Stimulated activated naive CD8-positive, alpha-beta T cell treated with anti-CD3 and anti-CD28 coated beads, Interleukin-15, Interleukin-2, amounts not matched to agents 100 ng/mL and 50 ng/mL, for 24 hours (primary cell): Measurements from ENCODE around the gene APOBEC3B.
"Not testable (repeated sequence)": the region's sequence is repeated elsewhere in the genome, so short reads cannot be mapped to it uniquely, and the experiment has no call there.

Experiments
- H3K27ac Mint-ChIP-seq: one replicate; pipeline ENCODE4 v1.8.0; 2021; ENCODE audit warnings: mild to moderate bottlenecking, mixed read lengths
- H3K27me3 Mint-ChIP-seq: one replicate; pipeline ENCODE4 v1.8.0; 2021; ENCODE audit warnings: mixed read lengths
- H3K36me3 Mint-ChIP-seq: one replicate; pipeline ENCODE4 v1.8.0; 2021; ENCODE audit warnings: low read depth, mixed read lengths
- H3K4me1 Mint-ChIP-seq: one replicate; pipeline ENCODE4 v1.8.0; 2021; ENCODE audit warnings: low read depth, mixed read lengths
- H3K4me3 Mint-ChIP-seq: one replicate; pipeline ENCODE4 v1.8.0; 2021; ENCODE audit warnings: mild to moderate bottlenecking, mixed read lengths
- H3K9me3 Mint-ChIP-seq: one replicate; pipeline ENCODE4 v1.8.0; 2021; ENCODE audit warnings: mixed read lengths

APOBEC3B gene

DNA sequence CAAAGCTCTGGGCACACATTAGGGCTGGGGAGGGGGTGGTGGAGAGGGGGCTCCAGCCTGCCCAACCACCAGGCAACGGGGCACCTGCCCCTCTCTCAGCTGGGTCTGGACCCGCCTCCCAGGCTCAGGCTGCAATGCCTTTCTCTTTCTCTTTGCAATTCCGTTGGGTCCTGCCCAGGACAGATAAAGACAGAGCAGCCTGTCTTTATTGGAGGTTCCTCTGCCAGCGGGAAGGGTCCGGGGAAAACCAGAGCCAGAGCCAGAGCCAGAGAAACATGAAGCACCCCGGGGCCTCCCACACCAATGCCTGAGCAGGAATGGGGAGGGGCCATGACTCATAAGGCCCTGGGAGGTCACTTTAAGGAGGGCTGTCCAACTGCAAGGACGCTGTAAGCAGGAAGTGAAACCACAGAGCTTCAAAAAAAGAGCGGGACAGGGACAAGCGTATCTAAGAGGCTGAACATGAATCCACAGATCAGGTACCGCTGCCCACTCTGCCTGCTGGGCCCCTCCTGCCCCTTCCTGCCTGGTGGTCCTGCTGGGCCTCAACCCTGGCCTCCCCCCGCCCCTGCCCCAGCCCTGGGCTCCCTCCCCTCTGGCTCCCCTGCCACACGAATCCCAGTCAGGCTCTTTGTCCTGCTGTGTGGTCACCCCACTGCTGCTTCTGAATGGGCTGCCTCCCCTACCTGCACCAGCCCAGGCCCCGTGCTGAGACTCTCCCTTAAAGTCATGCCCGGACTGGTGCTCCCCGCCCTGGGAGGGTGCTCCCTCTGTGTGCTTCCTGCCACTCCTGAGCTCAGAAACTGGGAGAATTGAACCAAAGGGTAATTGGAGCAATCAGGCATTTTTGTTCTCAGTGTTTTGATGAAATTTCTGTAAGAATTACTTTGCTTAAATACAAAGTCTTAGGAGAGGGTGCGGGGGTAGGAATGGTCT lies at the start of gene APOBEC3B:
Gene APOBEC3B, plus strand, starts transcription at position 356 of the 936 bp plus-strand sequence. Its CDS starts 107 bp downstream, at position 463.
- Mint-ChIP-seq H3K27me3 (no peaks in the 10 kb centered on the region), H3K27ac (peak within 1 kb of the TSS; percentile 55), H3K9me3 (no peaks in the 10 kb centered on the region), H3K4me1 (peaks cover 43% of the 10 kb centered on the region), H3K4me3 (peak within 1 kb of the TSS; percentile 62), H3K36me3 (peaks cover 4% of the 10 kb centered on the region)

DNA sequence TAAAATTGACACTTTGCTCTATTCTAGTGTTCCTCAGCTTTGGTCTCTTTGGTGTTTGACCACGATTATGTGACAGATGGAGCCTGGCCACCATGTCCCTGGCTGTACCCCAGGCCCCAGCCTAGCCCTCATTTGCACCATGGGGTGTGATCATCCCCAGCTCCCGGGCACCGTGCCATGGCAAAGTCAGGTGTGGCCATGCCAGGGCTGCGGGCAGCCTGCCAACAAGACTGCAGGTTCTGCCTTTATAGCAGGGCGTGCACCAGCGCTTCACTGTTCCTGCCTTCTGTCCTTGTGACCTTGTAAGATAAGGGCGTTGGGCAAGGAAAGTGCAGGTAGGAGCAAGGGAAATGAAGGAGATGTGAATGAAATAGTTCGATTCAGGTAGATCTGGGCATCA lies 47.1 kb upstream of the APOBEC3B start:
- H3K9me3 Mint-ChIP-seq = no peaks in the 10 kb centered on the region
- H3K4me3 Mint-ChIP-seq = no peak overlapping the region
- H3K27me3 Mint-ChIP-seq = peaks cover 51% of the 10 kb centered on the region
- no peak overlapping the region for H3K27ac Mint-ChIP-seq
- H3K36me3 Mint-ChIP-seq = no peaks in the 10 kb centered on the region
- peaks cover 4% of the 10 kb centered on the region for H3K4me1 Mint-ChIP-seq

DNA sequence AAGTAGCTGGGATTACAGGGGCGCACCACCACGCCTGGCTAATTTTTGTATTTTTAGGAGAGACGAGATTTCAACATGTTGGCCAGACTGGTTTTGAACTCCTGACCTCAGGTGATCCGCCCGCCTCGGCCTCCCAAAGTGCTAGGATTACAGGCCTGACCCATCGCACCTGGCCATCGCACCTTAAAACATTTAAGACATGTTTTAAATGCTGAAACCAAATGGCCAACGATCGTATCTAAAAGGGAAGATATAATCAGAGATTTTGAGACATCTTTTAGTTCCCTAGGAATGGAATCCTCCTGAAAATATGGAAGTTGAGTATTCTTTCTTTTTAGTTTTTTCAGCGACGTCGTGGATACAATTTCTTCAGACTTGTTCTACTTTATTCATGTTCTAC lies 46.5 kb upstream of the APOBEC3B start:
- Mint-ChIP-seq H3K4me3 (no peak overlapping the region), H3K27me3 (peaks cover 50% of the 10 kb centered on the region), H3K9me3 (no peaks in the 10 kb centered on the region), H3K36me3 (no peaks in the 10 kb centered on the region), H3K27ac (no peak overlapping the region), H3K4me1 (peaks cover 7% of the 10 kb centered on the region)

DNA sequence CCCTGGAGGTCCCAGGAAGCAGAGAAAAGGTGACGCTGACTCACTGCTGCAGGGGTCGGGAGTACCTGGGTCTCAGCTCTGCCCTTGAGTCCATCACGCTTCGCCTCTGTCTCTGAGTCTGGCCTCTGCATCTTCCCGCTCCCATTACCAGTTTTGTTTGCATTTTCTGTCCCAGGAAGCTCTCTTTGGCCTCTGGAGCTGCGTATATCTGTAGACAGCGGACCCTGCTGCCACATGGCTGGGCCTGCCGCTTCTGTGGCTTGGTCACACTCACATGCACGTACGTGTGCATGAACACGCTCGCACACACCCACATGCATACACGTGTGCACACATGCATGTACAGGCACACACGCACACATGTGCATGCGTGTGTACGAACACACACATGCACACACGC lies 45.6 kb upstream of the APOBEC3B start:
- H3K27me3 Mint-ChIP-seq = peaks cover 46% of the 10 kb centered on the region
- H3K4me1 Mint-ChIP-seq = peaks cover 17% of the 10 kb centered on the region
- no peak overlapping the region for H3K4me3 Mint-ChIP-seq
- H3K27ac Mint-ChIP-seq = no peak overlapping the region
- H3K9me3 Mint-ChIP-seq = no peaks in the 10 kb centered on the region
- no peaks in the 10 kb centered on the region for H3K36me3 Mint-ChIP-seq

DNA sequence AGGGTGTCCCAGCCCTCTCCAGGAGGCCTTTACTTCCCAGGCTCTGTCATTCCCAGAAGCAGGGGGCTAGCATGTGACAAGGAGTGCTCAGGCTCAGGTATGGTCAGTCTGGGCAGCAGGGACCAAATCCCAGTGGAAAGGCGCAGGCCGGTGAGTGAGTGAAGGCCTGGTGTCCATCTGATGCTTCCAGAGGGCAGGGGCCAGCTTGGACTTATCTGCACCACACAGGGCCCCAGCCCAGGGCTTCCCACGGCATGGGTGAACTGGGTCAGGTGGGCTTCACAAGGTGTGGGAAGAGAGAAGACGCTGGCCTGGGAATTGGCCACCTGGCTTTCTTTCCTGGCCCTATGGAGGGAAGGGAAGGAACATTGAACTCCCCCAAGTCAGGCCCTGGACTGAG lies 45.1 kb upstream of the APOBEC3B start:
- Mint-ChIP-seq H3K27me3 (peaks cover 46% of the 10 kb centered on the region), H3K27ac (no peak overlapping the region), H3K4me3 (no peak overlapping the region), H3K4me1 (peaks cover 21% of the 10 kb centered on the region), H3K9me3 (no peaks in the 10 kb centered on the region), H3K36me3 (no peaks in the 10 kb centered on the region)

DNA sequence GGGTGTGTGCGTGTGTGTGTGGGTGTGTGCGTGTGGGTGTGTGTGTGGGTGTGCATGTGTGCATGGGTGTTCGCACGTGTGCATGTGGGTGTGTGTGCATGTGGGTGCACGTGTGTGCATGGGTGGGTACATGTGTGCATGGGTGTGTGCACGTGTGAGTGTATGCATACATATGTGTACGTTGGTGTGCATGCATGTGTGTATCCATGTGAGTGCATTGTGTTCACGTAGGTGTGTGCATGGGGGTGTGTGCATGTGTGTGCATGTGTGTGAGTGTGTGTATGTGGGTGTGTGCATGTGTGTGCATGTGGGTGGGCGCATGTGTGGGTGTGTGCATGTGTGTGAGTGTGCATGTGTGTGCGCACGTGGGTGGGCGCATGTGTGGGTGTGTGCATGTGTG lies 44.6 kb upstream of the APOBEC3B start:
- Mint-ChIP-seq H3K36me3 (no peaks in the 10 kb centered on the region), H3K4me3 (no peak overlapping the region), H3K9me3 (no peaks in the 10 kb centered on the region), H3K27ac (no peak overlapping the region), H3K27me3 (peaks cover 46% of the 10 kb centered on the region), H3K4me1 (peaks cover 26% of the 10 kb centered on the region)

DNA sequence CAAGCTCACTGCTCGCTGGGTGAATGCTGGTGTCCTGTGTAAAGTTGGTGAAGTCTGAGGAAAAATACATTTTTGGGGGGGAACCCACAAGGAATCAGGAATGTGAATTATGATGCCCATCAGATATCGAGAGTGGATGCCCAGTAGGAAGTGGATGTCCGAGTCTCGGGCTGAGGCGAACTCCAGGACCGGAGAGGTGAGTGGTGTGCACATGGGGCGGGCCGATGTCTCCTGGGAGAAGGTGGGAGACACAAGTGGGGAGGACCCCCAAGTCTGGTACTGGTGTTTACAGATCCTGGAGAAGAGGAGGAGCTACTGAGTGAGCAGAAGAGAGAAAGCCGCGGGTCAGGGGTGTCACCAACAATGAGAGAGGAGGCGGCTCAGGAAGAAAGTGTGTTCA lies 43.9 kb upstream of the APOBEC3B start:
- Mint-ChIP-seq H3K36me3 (no peaks in the 10 kb centered on the region), H3K4me1 (peaks cover 33% of the 10 kb centered on the region), H3K27me3 (peaks cover 46% of the 10 kb centered on the region), H3K27ac (no peak overlapping the region), H3K9me3 (no peaks in the 10 kb centered on the region), H3K4me3 (no peak overlapping the region)

DNA sequence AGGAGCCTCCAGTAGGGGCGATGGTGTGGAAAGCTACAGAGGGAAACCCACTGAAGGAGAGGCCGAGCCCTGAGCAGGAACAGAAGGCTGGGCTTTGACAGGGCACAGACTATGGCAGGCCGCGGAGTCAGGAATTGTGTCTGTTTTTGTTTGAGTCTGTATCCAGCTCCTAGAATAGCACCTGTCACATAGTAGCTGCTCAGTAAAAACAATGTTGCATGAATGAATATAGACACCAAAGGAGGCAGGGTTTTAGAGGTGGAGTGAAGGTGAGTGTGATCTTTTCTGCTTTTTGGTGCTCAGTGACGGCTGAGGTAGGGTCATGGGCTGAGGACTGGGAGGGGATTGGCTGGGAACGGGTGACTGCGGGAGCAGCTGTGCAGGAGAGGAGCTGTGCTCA lies 43.2 kb upstream of the APOBEC3B start:
- no peak overlapping the region for H3K27ac Mint-ChIP-seq
- H3K36me3 Mint-ChIP-seq = no peaks in the 10 kb centered on the region
- H3K4me1 Mint-ChIP-seq = peaks cover 40% of the 10 kb centered on the region
- peaks cover 50% of the 10 kb centered on the region for H3K27me3 Mint-ChIP-seq
- no peaks in the 10 kb centered on the region for H3K9me3 Mint-ChIP-seq
- no peak overlapping the region for H3K4me3 Mint-ChIP-seq

DNA sequence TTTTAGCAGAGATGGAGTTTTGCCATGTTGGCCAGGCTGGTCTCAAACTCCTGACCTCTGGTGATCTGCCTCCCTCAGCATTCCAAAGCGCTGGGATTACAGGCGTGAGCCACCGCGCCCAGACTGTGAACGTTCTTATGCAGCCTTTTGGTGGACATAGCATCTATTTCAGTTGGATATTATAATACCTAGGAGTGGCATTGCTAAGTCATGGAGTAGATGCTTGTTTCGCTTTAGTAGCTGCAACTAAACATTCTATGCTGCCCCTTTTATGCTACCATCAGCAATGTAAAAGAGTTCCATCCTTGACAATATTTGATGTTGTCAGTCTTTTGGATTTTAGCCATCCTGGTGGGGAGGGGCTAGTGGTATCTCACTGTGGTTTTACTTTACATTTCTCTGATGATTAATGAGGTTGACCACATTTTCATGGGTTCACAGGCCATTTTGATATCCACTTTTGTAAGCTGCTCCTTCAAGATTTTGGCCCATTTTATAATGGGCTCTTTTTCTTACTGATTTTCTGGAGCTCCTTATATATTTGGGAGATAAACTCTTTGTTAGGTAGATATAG lies 41.2 kb upstream of the APOBEC3B start:
- no peaks in the 10 kb centered on the region for H3K9me3 Mint-ChIP-seq
- H3K4me1 Mint-ChIP-seq = peaks cover 43% of the 10 kb centered on the region
- peak overlapping the region; percentile 85 for H3K27ac Mint-ChIP-seq
- H3K27me3 Mint-ChIP-seq = peaks cover 48% of the 10 kb centered on the region
- H3K36me3 Mint-ChIP-seq = no peaks in the 10 kb centered on the region
- H3K4me3 Mint-ChIP-seq = peak overlapping the region; percentile 58

DNA sequence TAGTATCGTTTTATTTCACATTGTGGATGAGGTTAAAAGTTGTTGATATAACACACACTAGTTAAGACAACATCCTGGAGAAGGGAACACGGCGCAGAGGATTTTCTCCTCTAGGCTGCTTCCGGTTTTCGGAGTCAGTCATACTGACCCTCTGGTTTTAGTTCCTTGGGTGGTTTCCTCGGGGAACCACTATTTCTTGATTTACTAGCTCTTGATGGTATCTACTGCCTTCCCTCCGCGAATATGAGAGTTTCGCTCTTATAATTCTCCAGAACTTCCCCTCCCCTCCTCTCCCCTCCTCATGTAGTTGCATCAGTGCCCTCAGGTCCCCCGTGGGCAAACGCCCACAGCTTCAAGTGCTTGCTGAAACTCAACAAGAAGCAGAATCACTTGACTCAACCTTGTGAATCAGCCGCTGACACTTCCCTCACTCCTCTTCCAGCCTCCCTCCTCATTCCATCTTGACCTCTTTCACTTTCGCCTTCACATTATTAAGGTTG lies 40.6 kb upstream of the APOBEC3B start:
- Mint-ChIP-seq H3K4me3 (peak overlapping the region; percentile 58), H3K27ac (peak overlapping the region; percentile 85), H3K9me3 (no peaks in the 10 kb centered on the region), H3K36me3 (no peaks in the 10 kb centered on the region), H3K27me3 (peaks cover 50% of the 10 kb centered on the region), H3K4me1 (peaks cover 43% of the 10 kb centered on the region)

DNA sequence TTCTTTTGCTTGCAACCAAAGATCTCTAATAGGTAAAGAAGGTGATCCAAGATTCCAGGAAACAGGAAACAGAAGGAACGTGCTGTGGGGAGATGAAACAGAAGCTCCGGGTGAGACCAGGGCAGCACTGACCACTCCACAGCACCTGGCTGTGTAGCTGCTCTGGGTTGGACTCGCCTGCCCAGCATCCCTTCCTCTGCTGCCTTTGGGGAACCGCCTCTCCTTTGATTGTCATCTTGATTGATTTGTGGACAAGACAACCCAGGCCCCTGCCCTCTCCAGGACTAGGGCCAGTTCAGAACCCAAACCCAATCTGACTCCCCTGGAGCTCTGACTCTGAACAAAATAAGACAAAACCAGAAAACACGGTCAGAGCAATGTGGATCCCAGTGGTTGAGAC lies 39.4 kb upstream of the APOBEC3B start:
- Mint-ChIP-seq H3K4me1 (peaks cover 51% of the 10 kb centered on the region), H3K4me3 (no peak overlapping the region), H3K9me3 (no peaks in the 10 kb centered on the region), H3K27me3 (peaks cover 58% of the 10 kb centered on the region), H3K27ac (peak overlapping the region; percentile 85), H3K36me3 (no peaks in the 10 kb centered on the region)

DNA sequence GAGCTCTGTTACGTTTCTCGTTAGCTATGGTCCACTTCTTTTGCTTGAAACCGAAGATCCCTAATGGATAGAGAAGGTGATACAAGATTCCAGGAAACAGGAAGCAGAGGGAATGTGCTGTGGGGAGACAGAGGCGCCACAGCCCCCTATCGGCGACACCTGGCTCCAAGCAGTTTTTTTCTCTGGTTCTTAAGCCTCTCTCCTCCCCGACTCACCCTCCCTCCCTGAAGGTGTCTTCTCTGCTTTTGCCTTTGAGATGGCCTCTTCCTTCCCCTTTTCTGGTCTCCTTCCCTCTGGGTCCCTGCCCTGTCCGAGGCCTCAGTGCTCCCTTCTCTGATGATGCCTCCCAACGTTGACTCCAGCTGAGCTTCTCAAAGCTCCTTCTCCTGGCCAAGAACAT lies 38.9 kb upstream of the APOBEC3B start:
- H3K4me1 Mint-ChIP-seq = peaks cover 56% of the 10 kb centered on the region
- H3K27me3 Mint-ChIP-seq = peaks cover 54% of the 10 kb centered on the region
- peak overlapping the region; percentile 84 for H3K27ac Mint-ChIP-seq
- no peak overlapping the region for H3K4me3 Mint-ChIP-seq
- H3K9me3 Mint-ChIP-seq = no peaks in the 10 kb centered on the region
- H3K36me3 Mint-ChIP-seq = no peaks in the 10 kb centered on the region

DNA sequence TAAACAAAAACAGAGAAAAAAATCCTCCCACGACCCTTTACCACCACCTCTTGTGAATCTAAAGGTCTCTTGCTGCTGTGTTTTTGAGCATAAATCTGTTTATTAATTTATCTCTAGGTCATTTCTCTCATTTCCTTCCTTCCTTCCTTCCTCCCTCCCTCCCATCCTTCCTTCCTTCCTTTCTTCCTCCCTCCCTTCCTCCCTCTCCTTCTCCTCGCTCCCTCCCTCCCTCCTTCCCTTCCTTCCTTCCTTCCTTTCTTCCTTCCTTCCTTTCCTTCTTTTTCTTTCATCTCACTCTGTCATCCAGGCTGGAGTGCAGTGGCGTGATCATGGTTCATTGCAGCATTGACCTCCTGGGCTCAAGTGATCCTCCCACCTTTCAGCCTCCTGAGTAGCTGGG lies 38.3 kb upstream of the APOBEC3B start:
- no peak overlapping the region for H3K4me3 Mint-ChIP-seq
- H3K27me3 Mint-ChIP-seq = peaks cover 50% of the 10 kb centered on the region
- peak overlapping the region; percentile 75 for H3K27ac Mint-ChIP-seq
- H3K4me1 Mint-ChIP-seq = peaks cover 56% of the 10 kb centered on the region
- H3K36me3 Mint-ChIP-seq = no peaks in the 10 kb centered on the region
- no peaks in the 10 kb centered on the region for H3K9me3 Mint-ChIP-seq

DNA sequence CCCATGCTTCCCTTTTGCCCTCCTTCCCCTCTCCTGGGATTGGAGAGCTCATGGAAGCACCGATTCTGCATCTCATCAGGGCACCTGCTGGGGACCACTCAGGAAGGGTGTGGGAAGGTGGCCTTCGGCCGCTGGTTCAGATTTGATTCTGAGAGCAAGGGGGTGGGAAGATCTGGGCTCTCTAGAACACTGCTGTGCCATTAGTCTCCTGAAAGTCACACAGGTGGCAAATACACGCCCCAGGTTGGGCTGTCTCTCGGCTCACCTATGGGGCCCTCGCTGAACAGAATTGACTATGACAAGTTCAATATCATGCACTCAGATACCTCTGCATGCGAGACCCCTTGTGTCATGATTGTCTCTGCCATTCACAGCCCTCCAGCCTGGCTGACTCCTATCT lies 37.5 kb upstream of the APOBEC3B start:
- Mint-ChIP-seq H3K27me3 (peaks cover 45% of the 10 kb centered on the region), H3K36me3 (no peaks in the 10 kb centered on the region), H3K27ac (no peak overlapping the region), H3K9me3 (no peaks in the 10 kb centered on the region), H3K4me1 (peaks cover 56% of the 10 kb centered on the region), H3K4me3 (no peak overlapping the region)

DNA sequence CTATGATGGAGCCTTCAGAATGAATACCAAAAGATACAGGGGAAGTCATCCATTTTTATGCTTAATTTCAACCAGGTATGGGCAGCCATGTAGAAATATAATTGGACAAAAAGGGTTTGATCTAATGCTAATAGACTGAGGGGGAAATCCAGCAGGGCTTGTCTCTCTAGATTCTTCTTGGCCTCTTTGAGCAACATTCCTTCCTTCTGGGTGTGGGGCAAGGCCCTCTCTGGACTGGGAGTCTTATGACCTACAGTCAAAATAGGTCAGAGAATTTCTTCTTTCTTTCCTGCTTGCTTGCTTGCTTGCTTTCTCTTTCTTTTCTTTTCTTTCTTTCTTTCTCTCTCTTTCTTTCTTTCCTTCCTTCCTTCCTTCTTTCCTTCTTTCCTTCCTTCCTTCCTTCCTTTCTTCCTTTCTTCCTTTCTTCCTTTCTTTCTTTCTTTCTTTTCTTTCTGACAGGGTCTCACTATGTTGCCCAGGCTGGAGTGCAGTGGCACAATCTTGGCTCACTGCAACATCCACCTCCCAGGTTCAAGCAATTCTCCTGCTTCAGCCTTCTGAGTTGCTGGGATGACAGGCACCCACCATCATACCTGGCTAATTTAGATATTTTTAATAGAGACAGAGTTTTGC lies 36.3 kb upstream of the APOBEC3B start:
- Mint-ChIP-seq H3K4me1 (peaks cover 47% of the 10 kb centered on the region), H3K27me3 (peaks cover 43% of the 10 kb centered on the region), H3K27ac (peak overlapping the region; percentile 66)
- not testable (repeated sequence) for H3K36me3 Mint-ChIP-seq, H3K9me3 Mint-ChIP-seq, H3K4me3 Mint-ChIP-seq
